MG63 (cell line): ENCODE measurements around the gene RPL21. TPM values are rescaled to one million over a fixed set of nuclear protein-coding genes. Genes with fewer than 3 reads are reported as not detected.
"Not testable (repeated sequence)": the region's sequence is repeated elsewhere in the genome, so short reads cannot be mapped to it uniquely, and the experiment has no call there.

Experiments
- DNase-seq: peaks from one replicate; pipeline ENCODE4 v3.0.0-alpha.2; 2020
- H3K27me3 ChIP-seq: fragments of 250-450 bp; sonication (Bioruptor Pico); 2 replicates; pipeline ENCODE4 v1.5.1; 2020; ENCODE audit warnings: mild to moderate bottlenecking, moderate library complexity
- H3K36me3 ChIP-seq: fragments of 250-450 bp; sonication (Bioruptor Pico); 2 replicates; pipeline ENCODE4 v1.5.1; 2020; ENCODE audit warnings: mild to moderate bottlenecking, moderate library complexity
- H3K4me3 ChIP-seq: fragments of 250-450 bp; sonication (Bioruptor Pico); 2 replicates; pipeline ENCODE4 v1.5.1; 2020; ENCODE audit warnings: mild to moderate bottlenecking, moderate library complexity
- H3K9me3 ChIP-seq: fragments of 250-450 bp; sonication (Bioruptor Pico); 2 replicates; pipeline ENCODE4 v1.5.1; 2020; ENCODE audit warnings: mild to moderate bottlenecking, moderate library complexity
- total RNA-seq: library from RNA; depleted of rRNA; stranded (reverse); fragments of >200 nt; shearing (Covaris generic); gene quantifications from 2 replicates; pipeline ENCODE4 v1.2.3, GENCODE V29; 2014; ENCODE audit warnings: low replicate concordance; rRNA removed

The RPL21 gene
- total RNA-seq, 1 experiment from 2014 or later: 1,701 TPM

DNA sequence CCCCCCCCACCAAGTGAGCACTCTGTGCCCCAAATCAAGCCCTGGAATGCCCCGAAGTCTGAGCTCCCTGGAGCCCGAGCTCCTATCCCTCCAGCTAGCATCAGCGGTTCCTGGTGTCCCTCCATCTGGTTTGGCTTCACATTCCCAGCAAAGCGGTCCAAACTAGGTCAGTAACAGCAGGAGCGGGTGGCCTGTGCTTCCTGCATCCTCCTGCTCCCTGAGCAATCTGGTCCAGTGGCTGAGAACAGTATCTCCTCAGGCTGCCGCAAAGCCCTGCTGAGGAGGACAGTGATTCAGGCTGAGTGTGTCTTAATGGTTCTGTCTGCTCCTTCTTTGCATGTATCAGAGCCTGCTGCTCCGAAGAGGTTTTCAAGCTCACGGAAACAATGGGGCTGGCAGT lies 45.1 kb downstream of the RPL21 start:
- DNase-seq: no peak
- Histone ChIP-seq H3K27me3 (no peaks in the 10 kb centered on the region), H3K9me3 (no peaks in the 10 kb centered on the region; the same call in 1 of the 2 replicates), H3K36me3 (no peaks in the 10 kb centered on the region), H3K4me3 (no peak overlapping the region)

DNA sequence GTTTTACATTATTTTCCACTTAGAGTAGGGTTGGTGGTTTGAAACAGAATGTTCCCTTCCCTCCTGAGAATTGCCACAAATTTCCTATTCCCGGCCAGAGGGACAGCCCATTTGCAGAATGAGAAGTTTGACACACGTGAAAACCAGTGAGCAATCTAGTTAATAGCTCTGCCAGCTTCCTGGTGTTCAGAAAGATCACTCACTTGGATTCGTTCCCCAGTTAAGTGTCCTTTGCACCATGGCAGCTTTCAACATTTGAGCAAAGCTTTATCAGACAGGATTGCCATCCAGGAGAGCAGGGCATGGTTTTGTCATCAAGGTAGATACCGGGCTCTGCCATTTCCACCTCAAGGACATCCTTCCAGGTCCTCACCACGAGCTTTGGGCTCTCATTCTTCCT lies 47.5 kb downstream of the RPL21 start:
- DNase-seq: no peak
- no peaks in the 10 kb centered on the region for H3K9me3 ChIP-seq
- no peaks in the 10 kb centered on the region for H3K27me3 ChIP-seq
- H3K36me3 ChIP-seq: no peaks in the 10 kb centered on the region
- H3K4me3 ChIP-seq: no peak overlapping the region

DNA sequence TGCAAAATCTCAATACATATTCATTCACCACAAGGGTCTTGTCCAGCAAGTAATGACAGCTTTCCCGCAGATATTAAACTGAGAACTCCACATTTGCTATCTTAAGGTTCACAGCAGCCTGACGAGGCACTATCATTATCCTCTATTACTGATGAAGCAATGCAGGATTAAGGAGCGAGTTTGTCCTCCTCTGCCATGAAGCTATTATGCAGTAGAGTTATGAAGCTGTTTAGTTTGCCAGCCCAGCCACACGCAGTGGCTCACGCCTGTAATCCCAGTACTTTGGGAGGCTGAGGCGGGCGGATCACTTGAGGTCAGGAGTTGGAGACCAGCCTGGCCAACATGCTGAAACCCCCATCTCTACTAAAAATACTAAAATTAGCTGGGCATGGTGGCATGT lies 49.0 kb downstream of the RPL21 start:
- not testable (repeated sequence) for DNase-seq, H3K4me3 ChIP-seq, H3K36me3 ChIP-seq, H3K9me3 ChIP-seq, H3K27me3 ChIP-seq

DNA sequence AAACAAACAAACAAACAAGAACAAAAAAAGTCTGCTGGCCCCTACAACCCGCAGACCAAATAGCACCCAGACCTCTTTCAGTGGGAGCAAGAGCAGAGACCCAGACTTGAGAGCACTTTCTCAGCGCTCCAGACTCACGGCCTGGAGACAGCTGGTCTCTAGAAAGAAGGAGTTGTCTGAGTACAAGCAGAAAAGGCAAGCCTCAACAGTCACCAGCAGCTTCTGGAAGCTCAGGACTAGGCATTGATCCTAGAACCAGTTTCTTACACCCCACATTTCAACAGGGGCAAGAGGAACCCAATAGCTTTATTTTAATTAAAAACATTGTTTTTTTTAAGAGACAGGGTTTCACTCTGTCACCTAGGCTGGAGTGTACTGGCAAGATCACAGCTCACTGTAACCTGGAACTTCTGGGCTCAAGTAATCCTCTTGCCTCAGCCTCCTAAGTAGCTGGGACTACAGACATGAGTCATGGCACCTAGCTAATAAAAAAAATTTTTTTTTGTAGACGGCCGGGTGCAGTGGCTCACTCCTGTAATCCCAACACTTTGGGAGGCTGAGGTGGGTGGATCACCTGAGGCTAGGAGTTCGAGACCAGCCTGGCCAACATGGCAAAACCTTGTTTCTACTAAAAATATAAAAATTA lies 49.7 kb downstream of the RPL21 start:
- Histone ChIP-seq H3K9me3 (no peaks in the 10 kb centered on the region), H3K36me3 (no peaks in the 10 kb centered on the region), H3K4me3 (no peak overlapping the region), H3K27me3 (no peaks in the 10 kb centered on the region)
- no peak for DNase-seq

DNA sequence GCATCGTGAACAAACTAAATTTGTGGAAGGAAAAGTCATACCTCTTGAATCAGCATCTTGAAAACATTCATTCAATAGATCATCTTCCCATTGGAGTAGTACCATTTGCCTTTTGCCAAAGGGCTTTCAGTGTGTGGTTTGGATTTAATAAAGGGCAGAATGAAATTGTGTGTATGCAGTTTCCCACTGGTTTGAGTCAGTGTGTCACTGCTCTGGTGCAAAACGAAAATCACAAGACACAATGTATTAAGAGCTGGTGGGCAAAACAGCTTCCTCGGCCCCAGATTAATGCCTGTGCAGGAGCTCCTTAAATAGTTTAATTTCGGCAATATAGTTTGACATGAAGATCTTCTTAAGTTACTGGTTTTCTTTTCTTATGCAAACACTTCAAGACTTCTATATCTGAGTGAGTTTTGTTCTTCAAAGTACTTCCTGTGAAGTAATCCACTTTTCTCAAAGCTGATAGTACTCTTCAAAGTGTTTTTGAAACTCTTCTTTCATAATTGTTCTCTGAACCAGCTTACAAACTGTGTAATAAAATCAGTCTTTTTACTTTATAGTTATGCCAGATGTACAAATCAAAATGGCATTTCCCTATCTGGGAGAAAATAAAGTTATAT lies 51.4 kb downstream of the RPL21 start:
- DNase-seq: no peak
- H3K27me3 ChIP-seq: no peaks in the 10 kb centered on the region
- no peaks in the 10 kb centered on the region for H3K9me3 ChIP-seq
- no peak overlapping the region for H3K4me3 ChIP-seq
- no peaks in the 10 kb centered on the region for H3K36me3 ChIP-seq

DNA sequence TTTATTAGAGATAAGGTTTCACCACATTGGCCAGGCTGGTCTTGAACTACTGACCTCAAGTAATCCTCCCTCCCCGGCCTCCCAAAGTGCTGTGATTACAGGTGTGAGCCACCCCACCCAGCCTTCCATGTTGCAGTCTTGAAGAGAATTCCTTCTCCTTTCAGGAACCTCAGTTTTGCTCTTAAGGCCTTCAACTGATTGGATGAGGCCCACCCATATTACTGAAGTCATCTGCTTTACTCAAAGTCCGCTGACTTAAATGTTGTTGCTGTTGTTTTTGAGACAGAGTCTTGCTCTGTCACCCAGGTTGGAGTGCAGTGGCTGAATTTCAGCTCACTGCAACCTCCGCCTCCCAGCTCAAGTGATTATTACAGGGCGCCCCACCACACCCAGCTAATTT lies 52.7 kb downstream of the RPL21 start:
- H3K27me3 ChIP-seq: no peaks in the 10 kb centered on the region
- no peaks in the 10 kb centered on the region for H3K9me3 ChIP-seq
- no peaks in the 10 kb centered on the region for H3K36me3 ChIP-seq
- no peak overlapping the region for H3K4me3 ChIP-seq
- DNase-seq: no peak

DNA sequence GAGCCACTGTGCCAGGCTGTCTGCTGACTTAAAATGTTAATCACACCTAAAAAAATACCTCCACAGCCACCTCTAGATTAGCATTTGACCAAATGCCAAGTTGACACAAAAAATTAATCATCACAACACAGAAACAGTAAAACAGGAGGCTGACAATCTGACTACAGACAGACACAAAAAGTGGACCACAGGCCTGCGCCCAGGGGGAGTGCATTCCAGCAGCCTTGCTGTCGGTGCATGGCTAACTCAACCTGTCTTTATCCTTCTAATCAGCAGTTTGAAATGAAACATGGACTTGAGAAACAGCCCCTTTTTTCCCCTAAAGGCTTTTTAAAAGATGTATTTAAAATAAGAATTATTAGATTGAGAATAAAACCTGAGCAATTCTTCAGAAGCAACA lies 53.3 kb downstream of the RPL21 start:
- Histone ChIP-seq H3K36me3 (no peaks in the 10 kb centered on the region), H3K4me3 (no peak overlapping the region), H3K9me3 (no peaks in the 10 kb centered on the region), H3K27me3 (no peaks in the 10 kb centered on the region)
- no peak for DNase-seq

Other genes starting within 250 kb of the RPL21 start
- gene USP12, start 79.7 kb upstream of the RPL21 start, total RNA-seq: 15.1 and 23.8 TPM in 2 replicates
- gene RASL11A, start 19.3 kb downstream of the RPL21 start, total RNA-seq: 19.9 and 25.8 TPM in 2 replicates
- 310 and 416 TPM in 2 replicates for gene GTF3A, start 173.1 kb downstream of the RPL21 start, total RNA-seq
- gene MTIF3, start 199.0 kb downstream of the RPL21 start, total RNA-seq: 63.2 and 96.7 TPM in 2 replicates